HepG2 (cell line): ENCODE measurements around the gene CLIP2. TPM values are rescaled to one million over a fixed set of nuclear protein-coding genes. Genes with fewer than 3 reads are reported as not detected.

Source experiments
- CREM ChIP-seq, 2 experiments: sonication (generic) in 1 of 2; formaldehyde crosslinking in 1 of 2; IDR thresholded peaks; 2 replicates each; pipeline versions ENCODE4 v1.4.0 to v1.6.1; 2016 to 2020; ENCODE audit warnings: antibody characterized with exemption in 1 of 2, mild to moderate bottlenecking in 1 of 2, missing genetic modification reagents in 1 of 2
- ETV5 ChIP-seq: IDR thresholded peaks from 2 replicates; pipeline ENCODE4 v1.6.1; 2018; ENCODE audit warnings: missing biosample characterization, missing genetic modification reagents, inconsistent platforms, borderline replicate concordance
- GZF1 ChIP-seq: sonication (generic); formaldehyde crosslinking; IDR thresholded peaks from 2 replicates; pipeline ENCODE4 v1.5.1; 2020; ENCODE audit warnings: mild to moderate bottlenecking, missing genetic modification reagents
- KLF16 ChIP-seq, 2 experiments: sonication (generic) in 1 of 2; formaldehyde crosslinking in 1 of 2; IDR thresholded peaks; 2 replicates each; pipeline versions ENCODE4 v1.6.1 to v1.8.0; 2016 to 2023; ENCODE audit warnings: missing genetic modification reagents in 2 of 2, missing compliant biosample characterization in 1 of 2
- REST ChIP-seq, 2 experiments: IDR thresholded peaks; 2 replicates each; pipeline ENCODE4 v1.6.1; 2011 to 2012; ENCODE audit warnings: low read length in 2 of 2, borderline replicate concordance in 1 of 2, low read depth in 1 of 2, mild to moderate bottlenecking in 1 of 2, moderate library complexity in 1 of 2
- SCMH1 ChIP-seq: sonication (generic); formaldehyde crosslinking; IDR thresholded peaks from 2 replicates; pipeline ENCODE4 v1.9.0; 2021; ENCODE audit warnings: missing genetic modification reagents, mild to moderate bottlenecking, borderline replicate concordance
- ZBTB4 ChIP-seq: sonication (generic); formaldehyde crosslinking; IDR thresholded peaks from 2 replicates; pipeline ENCODE4 v1.4.0; 2020; ENCODE audit warnings: missing genetic modification reagents, mild to moderate bottlenecking, borderline replicate concordance
- ZNF281 ChIP-seq: sonication (generic); formaldehyde crosslinking; IDR thresholded peaks from 2 replicates; pipeline ENCODE4 v1.4.0; 2020; ENCODE audit warnings: missing genetic modification reagents, borderline replicate concordance
- ZNF572 ChIP-seq: sonication (generic); formaldehyde crosslinking; IDR thresholded peaks from 2 replicates; pipeline ENCODE4 v1.5.1; 2020; ENCODE audit warnings: mild to moderate bottlenecking, missing genetic modification reagents
- ZNF709 ChIP-seq: sonication (generic); formaldehyde crosslinking; IDR thresholded peaks from 2 replicates; pipeline ENCODE4 v1.5.0; 2020; ENCODE audit warnings: mild to moderate bottlenecking, missing genetic modification reagents
- polyA plus RNA-seq, 8 experiments: library from polyadenylated mRNA; depleted of rRNA in 3 of 8; stranded (reverse) in 7 of 8; unstranded in 1 of 8; fragments of >200 nt; fragmentation: Illumina TruSeq in 4 of 8; extraction: Trizol in 4 of 8; gene quantifications; 2 replicates each; pipeline versions ENCODE4 v1.2.1 to v1.2.3, GENCODE V29; 2011 to 2016; ENCODE audit warnings: low read depth in 4 of 8, missing spikeins in 1 of 8, mixed read lengths in 1 of 8; ENCODE audit not compliant: insufficient read depth in 1 of 8
- total RNA-seq, 5 experiments: library from RNA; depleted of rRNA; stranded (reverse); fragments of >200 nt; fragmentation: Illumina TruSeq; extraction: Trizol; gene quantifications; 2 replicates each; pipeline ENCODE4 v1.2.3, GENCODE V29; 2016; ENCODE audit warnings: low read depth in 1 of 5
- TF ChIP-seq, protein P1 (sequence below): sonication (generic); formaldehyde crosslinking; IDR thresholded peaks from 2 replicates; pipeline ENCODE4 v1.4.0; 2020; ENCODE audit warnings: mild to moderate bottlenecking, missing genetic modification reagents
- TF ChIP-seq, protein P2 (sequence below): sonication (generic); formaldehyde crosslinking; IDR thresholded peaks from 2 replicates; pipeline ENCODE4 v1.4.0; 2020; ENCODE audit warnings: low read depth, missing genetic modification reagents

Gene CLIP2
- total and polyA plus RNA-seq, 2 of the 13 experiments (the other 11 are each of a cell fraction or from before 2014, with no cell fraction given), result 6.5 to 17.4 TPM

- TF ChIP-seq ZBTB4 (CRISPR knock-in tag) (no peak), ETV5 (CRISPR knock-in tag) (peak; percentile 75), CREM (IDR thresholded peaks at IDR 0.05) (no peak), CREM (CRISPR knock-in tag; IDR thresholded peaks at IDR 0.05) (no peak), ZNF572 (no peak), REST (IDR thresholded peaks at IDR 0.05; ENCODE audit: borderline replicate concordance in 1 of 2, low read depth in 1 of 2, low read length in 2 of 2) (no peak), ZNF281 (peak; percentile 80; the same call in 1 of the 2 replicates), ZNF709 (CRISPR knock-in tag) (no peak), GZF1 (no peak), SCMH1 (CRISPR knock-in tag) (no peak), KLF16 (CRISPR knock-in tag; IDR thresholded peaks at IDR 0.05) (0 out of 4 replicates have a peak, but pooled peaks of 1 of the 2 experiments have one; percentile 41)
- TF ChIP-seq, protein P1, sequence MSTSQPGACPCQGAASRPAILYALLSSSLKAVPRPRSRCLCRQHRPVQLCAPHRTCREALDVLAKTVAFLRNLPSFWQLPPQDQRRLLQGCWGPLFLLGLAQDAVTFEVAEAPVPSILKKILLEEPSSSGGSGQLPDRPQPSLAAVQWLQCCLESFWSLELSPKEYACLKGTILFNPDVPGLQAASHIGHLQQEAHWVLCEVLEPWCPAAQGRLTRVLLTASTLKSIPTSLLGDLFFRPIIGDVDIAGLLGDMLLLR (CRISPR knock-in tag), result no peak
- TF ChIP-seq, protein P2, sequence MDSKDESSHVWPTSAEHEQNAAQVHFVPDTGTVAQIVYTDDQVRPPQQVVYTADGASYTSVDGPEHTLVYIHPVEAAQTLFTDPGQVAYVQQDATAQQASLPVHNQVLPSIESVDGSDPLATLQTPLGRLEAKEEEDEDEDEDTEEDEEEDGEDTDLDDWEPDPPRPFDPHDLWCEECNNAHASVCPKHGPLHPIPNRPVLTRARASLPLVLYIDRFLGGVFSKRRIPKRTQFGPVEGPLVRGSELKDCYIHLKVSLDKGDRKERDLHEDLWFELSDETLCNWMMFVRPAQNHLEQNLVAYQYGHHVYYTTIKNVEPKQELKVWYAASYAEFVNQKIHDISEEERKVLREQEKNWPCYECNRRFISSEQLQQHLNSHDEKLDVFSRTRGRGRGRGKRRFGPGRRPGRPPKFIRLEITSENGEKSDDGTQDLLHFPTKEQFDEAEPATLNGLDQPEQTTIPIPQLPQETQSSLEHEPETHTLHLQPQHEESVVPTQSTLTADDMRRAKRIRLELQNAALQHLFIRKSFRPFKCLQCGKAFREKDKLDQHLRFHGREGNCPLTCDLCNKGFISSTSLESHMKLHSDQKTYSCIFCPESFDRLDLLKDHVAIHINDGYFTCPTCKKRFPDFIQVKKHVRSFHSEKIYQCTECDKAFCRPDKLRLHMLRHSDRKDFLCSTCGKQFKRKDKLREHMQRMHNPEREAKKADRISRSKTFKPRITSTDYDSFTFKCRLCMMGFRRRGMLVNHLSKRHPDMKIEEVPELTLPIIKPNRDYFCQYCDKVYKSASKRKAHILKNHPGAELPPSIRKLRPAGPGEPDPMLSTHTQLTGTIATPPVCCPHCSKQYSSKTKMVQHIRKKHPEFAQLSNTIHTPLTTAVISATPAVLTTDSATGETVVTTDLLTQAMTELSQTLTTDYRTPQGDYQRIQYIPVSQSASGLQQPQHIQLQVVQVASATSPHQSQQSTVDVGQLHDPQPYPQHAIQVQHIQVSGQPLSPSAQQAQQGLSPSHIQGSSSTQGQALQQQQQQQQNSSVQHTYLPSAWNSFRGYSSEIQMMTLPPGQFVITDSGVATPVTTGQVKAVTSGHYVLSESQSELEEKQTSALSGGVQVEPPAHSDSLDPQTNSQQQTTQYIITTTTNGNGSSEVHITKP, result 0 out of 2 replicates have a peak, but pooled peaks have one; percentile 22
Observed at GRCh38 chr7:74272305-74273038, 16.7 kb upstream of the CLIP2 start (continued).
